Caco-2 (cell line): Measurements from ENCODE around the gene TUBAL3. TPM values are rescaled to one million over a fixed set of nuclear protein-coding genes. Genes with fewer than 3 reads are reported as not detected.

Experiments used
- BruUV-seq: library from RNA; stranded (reverse); fragments of 400-500 nt; replicated peaks from 2 replicates; lab custom pipeline; 2021; lab: Mats Ljungman, UMichigan
- CTCF ChIA-PET: fragments of 300-600 bp; sonication (Branson Sonifier 250); formaldehyde crosslinking; loops from one replicate; lab custom pipeline; 2022; ENCODE audit warnings: antibody characterized with exemption; lab: Charles Lee
- POLR2A ChIA-PET: fragments of 300-600 bp; sonication (Branson Sonifier 250); formaldehyde crosslinking; loops from one replicate; lab custom pipeline; 2022; ENCODE audit warnings: antibody characterized with exemption; lab: Charles Lee
- DNase-seq, 2 experiments: peaks; one replicate each; pipeline versions ENCODE4 v3.0.0 to v3.0.0-alpha.2; 2020 to 2022
- H3K27me3 ChIP-seq: replicated peaks from 2 replicates; pipeline ENCODE4 v1.6.0; 2011; ENCODE audit warnings: low read length; ENCODE audit not compliant: control insufficient read depth, insufficient read depth
- H3K36me3 ChIP-seq: 2 replicates; pipeline ENCODE4 v1.5.1; 2011; ENCODE audit warnings: low read length; ENCODE audit not compliant: control insufficient read depth, insufficient read depth
- H3K4me1 ChIP-seq: fragments of 250-450 bp; sonication (Bioruptor Pico); 2 replicates; pipeline ENCODE4 v1.5.1; 2020; ENCODE audit warnings: mild to moderate bottlenecking
- H3K4me3 ChIP-seq: 2 replicates; pipeline ENCODE4 v1.5.1; 2011; ENCODE audit warnings: low read depth, mild to moderate bottlenecking, control low read depth, low read length
- H3K9me3 ChIP-seq: fragments of 250-450 bp; sonication (Bioruptor Pico); 2 replicates; pipeline ENCODE4 v1.5.1; 2020; ENCODE audit warnings: mild to moderate bottlenecking, moderate library complexity
- H3K27ac Mint-ChIP-seq: one replicate; pipeline ENCODE4 v1.8.0; 2022; ENCODE audit warnings: mixed read lengths; ENCODE audit not compliant: unreplicated experiment
- H3K27me3 Mint-ChIP-seq: one replicate; pipeline ENCODE4 v1.8.0; 2022; ENCODE audit warnings: mixed read lengths; ENCODE audit not compliant: insufficient read depth, unreplicated experiment
- H3K36me3 Mint-ChIP-seq: one replicate; pipeline ENCODE4 v1.8.0; 2022; ENCODE audit warnings: mild to moderate bottlenecking, mixed read lengths; ENCODE audit not compliant: insufficient read depth, unreplicated experiment
- H3K4me1 Mint-ChIP-seq: one replicate; pipeline ENCODE4 v1.8.0; 2022; ENCODE audit warnings: low read depth, mixed read lengths; ENCODE audit not compliant: unreplicated experiment
- H3K4me3 Mint-ChIP-seq: one replicate; pipeline ENCODE4 v1.8.0; 2022; ENCODE audit warnings: mild to moderate bottlenecking, moderate library complexity, mixed read lengths; ENCODE audit not compliant: unreplicated experiment
- H3K9me3 Mint-ChIP-seq: one replicate; pipeline ENCODE4 v1.8.0; 2022; ENCODE audit warnings: mixed read lengths; ENCODE audit not compliant: unreplicated experiment
- CTCF ChIP-seq, 2 experiments: fragments of 200-600 bp in 1 of 2; IDR thresholded peaks; 1 replicate in 1 of 2; 2 replicates in 1 of 2; pipeline versions ENCODE4 v1.5.1 to v1.8.0; 2011 to 2022; ENCODE audit warnings: antibody characterized with exemption in 1 of 2, control low read depth in 1 of 2, inconsistent platforms in 1 of 2, low read depth in 1 of 2, low read length in 1 of 2, mild to moderate bottlenecking in 1 of 2, moderate library complexity in 1 of 2; ENCODE audit not compliant: insufficient read depth in 1 of 2, severe bottlenecking in 1 of 2, unreplicated experiment in 1 of 2
- intact Hi-C: fragments of 100-400 bp; cut with micrococcal nuclease; formaldehyde crosslinking; loops from one replicate; pipeline ENCODE4 v1.10.0; 2022; ENCODE audit not compliant: unreplicated experiment
- total RNA-seq: library from RNA; stranded (reverse); gene quantifications from 2 replicates; pipeline ENCODE4 v1.2.3, GENCODE V29; 2022

Gene TUBAL3
- total RNA-seq, 1 experiment from 2014 or later: 0.39 TPM

GRCh38 chr10:5361966-5362365 is 42.7 kb downstream of the TUBAL3 start:
- no TSS peak for BruUV-seq
- peaks cover 44% of the 10 kb centered on the region for H3K27me3 Mint-ChIP-seq
- ChIA-PET CTCF (interaction anchor here (0.5 kb wide), 1 partner anchor 74 kb away, joined by 8 read pairs; no protein-coding TSS in a partner anchor), POLR2A (no interaction called here)
- H3K9me3 Mint-ChIP-seq: no peaks in the 10 kb centered on the region
- Histone ChIP-seq H3K36me3 (no peaks in the 10 kb centered on the region), H3K9me3 (no peaks in the 10 kb centered on the region), H3K4me3 (no peak overlapping the region), H3K27me3 (peaks cover 2% of the 10 kb centered on the region), H3K4me1 (peaks cover 12% of the 10 kb centered on the region)
- TF ChIP-seq CTCF (IDR thresholded peaks at IDR 0.05; ENCODE audit: insufficient read depth in 1 of 2, low read depth in 1 of 2, low read length in 1 of 2, severe bottlenecking in 1 of 2, unreplicated experiment in 1 of 2): no peak
- no peaks in the 10 kb centered on the region for H3K36me3 Mint-ChIP-seq
- no peak for DNase-seq
- H3K27ac Mint-ChIP-seq: no peak overlapping the region
- peaks cover 18% of the 10 kb centered on the region for H3K4me1 Mint-ChIP-seq
- H3K4me3 Mint-ChIP-seq: no peak overlapping the region
- intact Hi-C loops: no loop called here

- no peak for TF ChIP-seq CTCF (IDR thresholded peaks at IDR 0.05; ENCODE audit: insufficient read depth in 1 of 2, low read depth in 1 of 2, low read length in 1 of 2, severe bottlenecking in 1 of 2, unreplicated experiment in 1 of 2)
- Histone ChIP-seq H3K4me1 (peaks cover 11% of the 10 kb centered on the region), H3K9me3 (no peaks in the 10 kb centered on the region), H3K36me3 (no peaks in the 10 kb centered on the region), H3K4me3 (no peak overlapping the region), H3K27me3 (peaks cover 2% of the 10 kb centered on the region)
- DNase-seq: no peak
- H3K4me1 Mint-ChIP-seq: peaks cover 12% of the 10 kb centered on the region
- ChIA-PET CTCF (no interaction called here), POLR2A (no interaction called here)
- BruUV-seq: no TSS peak
- peaks cover 43% of the 10 kb centered on the region for H3K27me3 Mint-ChIP-seq
- no peak overlapping the region for H3K4me3 Mint-ChIP-seq
- H3K36me3 Mint-ChIP-seq: no peaks in the 10 kb centered on the region
- no peaks in the 10 kb centered on the region for H3K9me3 Mint-ChIP-seq
- H3K27ac Mint-ChIP-seq: no peak overlapping the region
- intact Hi-C loops: no loop called here
These were observed 44.2 kb downstream of the TUBAL3 start for GRCh38 chr10:5360318-5360915.

GRCh38 chr10:5356302-5356763 is 48.3 kb downstream of the TUBAL3 start:
- Mint-ChIP-seq H3K4me3 (no peak overlapping the region), H3K9me3 (no peaks in the 10 kb centered on the region), H3K27me3 (peaks cover 33% of the 10 kb centered on the region), H3K4me1 (peaks cover 12% of the 10 kb centered on the region), H3K36me3 (no peaks in the 10 kb centered on the region), H3K27ac (no peak overlapping the region)
- Histone ChIP-seq H3K9me3 (no peaks in the 10 kb centered on the region), H3K36me3 (no peaks in the 10 kb centered on the region), H3K4me1 (peaks cover 7% of the 10 kb centered on the region), H3K4me3 (no peak overlapping the region), H3K27me3 (no peaks in the 10 kb centered on the region)
- intact Hi-C loops: no loop called here
- no TSS peak for BruUV-seq
- no peak for TF ChIP-seq CTCF (IDR thresholded peaks at IDR 0.05; ENCODE audit: insufficient read depth in 1 of 2, low read depth in 1 of 2, low read length in 1 of 2, severe bottlenecking in 1 of 2, unreplicated experiment in 1 of 2)
- POLR2A ChIA-PET: no interaction called here
- CTCF ChIA-PET: no interaction called here
- DNase-seq: no peak
